Activated naive CD8-positive, alpha-beta T cell (primary cell): ENCODE results near the gene KCNMB2.

ENCODE experiments used
- H3K27ac Mint-ChIP-seq: one replicate; pipeline ENCODE4 v1.8.0; 2021; ENCODE audit warnings: mixed read lengths
- H3K27me3 Mint-ChIP-seq: one replicate; pipeline ENCODE4 v1.8.0; 2021; ENCODE audit warnings: mixed read lengths
- H3K36me3 Mint-ChIP-seq: one replicate; pipeline ENCODE4 v1.8.0; 2021; ENCODE audit warnings: mixed read lengths
- H3K4me1 Mint-ChIP-seq: one replicate; pipeline ENCODE4 v1.8.0; 2021; ENCODE audit warnings: low read depth, mixed read lengths
- H3K4me3 Mint-ChIP-seq: one replicate; pipeline ENCODE4 v1.8.0; 2021; ENCODE audit warnings: mild to moderate bottlenecking, mixed read lengths
- H3K9me3 Mint-ChIP-seq: one replicate; pipeline ENCODE4 v1.8.0; 2021; ENCODE audit warnings: low read depth, mixed read lengths

The KCNMB2 gene

DNA sequence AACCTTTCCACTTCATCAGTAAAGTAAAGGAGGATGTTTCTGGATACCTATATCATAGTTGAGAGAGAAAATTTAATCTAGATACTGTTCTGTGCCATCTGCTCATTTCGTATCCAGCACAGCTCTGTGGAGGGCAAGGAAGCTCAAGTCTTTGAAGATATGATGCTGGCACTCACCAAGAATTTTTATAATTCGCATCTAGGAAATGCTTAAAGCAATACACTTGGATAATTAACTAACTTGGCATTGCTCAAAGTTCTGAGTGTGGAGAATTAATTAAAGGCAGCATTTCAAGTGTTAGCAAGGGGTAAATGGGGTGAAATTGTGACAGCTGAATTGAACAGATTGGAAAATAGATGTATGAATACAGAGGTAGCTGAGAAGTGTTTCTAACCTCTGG lies 213.2 kb downstream of the KCNMB2 start:
- H3K36me3 Mint-ChIP-seq, result no peaks in the 10 kb centered on the region
- H3K27me3 Mint-ChIP-seq, result peaks cover 5% of the 10 kb centered on the region
- no peaks in the 10 kb centered on the region for H3K9me3 Mint-ChIP-seq
- no peak overlapping the region for H3K4me3 Mint-ChIP-seq
- H3K4me1 Mint-ChIP-seq, result no peaks in the 10 kb centered on the region
- no peak overlapping the region for H3K27ac Mint-ChIP-seq

DNA sequence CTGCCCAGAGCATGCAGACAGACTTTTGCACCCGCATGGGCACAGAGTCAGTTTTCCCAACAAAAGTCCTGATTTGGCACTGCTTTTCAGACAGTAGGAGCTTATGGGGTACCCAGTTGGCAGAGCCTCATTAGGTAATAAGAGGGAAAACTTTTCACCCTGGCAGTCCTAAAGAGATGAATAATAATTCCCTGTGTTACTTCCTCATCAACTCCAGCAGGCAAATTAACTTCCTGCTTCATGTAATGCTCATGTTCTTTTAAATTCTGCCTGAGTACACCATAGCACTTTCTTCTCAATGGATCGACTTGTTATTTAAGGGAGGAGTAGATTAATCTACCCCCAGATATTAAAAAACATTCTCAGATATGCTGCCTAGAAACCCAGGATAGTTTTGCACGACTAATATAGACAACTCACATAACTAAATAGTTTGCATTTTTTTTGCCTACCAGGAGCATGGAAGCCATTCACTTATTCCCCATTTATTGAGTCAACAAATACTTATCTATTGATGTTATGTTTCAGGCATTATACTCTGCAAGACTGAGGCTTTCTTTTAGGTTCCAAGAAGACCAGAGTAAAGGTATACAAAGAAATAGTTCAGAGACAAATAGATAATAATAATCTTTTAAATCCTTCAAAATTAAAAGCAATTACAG lies 214.5 kb downstream of the KCNMB2 start:
- no peak overlapping the region for H3K27ac Mint-ChIP-seq
- H3K4me3 Mint-ChIP-seq, result no peak overlapping the region
- H3K4me1 Mint-ChIP-seq, result no peaks in the 10 kb centered on the region
- H3K36me3 Mint-ChIP-seq, result no peaks in the 10 kb centered on the region
- no peaks in the 10 kb centered on the region for H3K9me3 Mint-ChIP-seq
- peaks cover 5% of the 10 kb centered on the region for H3K27me3 Mint-ChIP-seq

DNA sequence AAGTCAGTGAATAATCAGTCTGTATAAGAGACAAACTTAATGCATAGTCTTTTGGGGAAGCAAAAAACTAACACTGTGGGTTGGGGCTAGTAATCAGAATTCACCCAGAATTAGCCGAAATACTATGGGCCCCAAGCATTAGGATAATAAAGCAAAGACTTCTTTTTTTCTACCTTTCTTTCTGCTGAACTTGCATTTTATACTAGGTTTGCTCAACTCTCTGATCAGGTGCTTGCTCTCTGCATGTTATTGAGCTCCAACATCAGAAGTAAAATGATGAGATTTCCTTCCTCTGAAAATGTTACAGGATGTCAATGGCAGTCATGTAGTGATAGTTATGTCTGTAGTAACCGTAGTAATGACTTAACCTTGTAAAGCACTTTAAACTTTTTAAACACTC lies 216.6 kb downstream of the KCNMB2 start:
- no peaks in the 10 kb centered on the region for H3K4me1 Mint-ChIP-seq
- H3K27ac Mint-ChIP-seq, result no peak overlapping the region
- no peaks in the 10 kb centered on the region for H3K9me3 Mint-ChIP-seq
- no peak overlapping the region for H3K4me3 Mint-ChIP-seq
- H3K36me3 Mint-ChIP-seq, result no peaks in the 10 kb centered on the region
- peaks cover 5% of the 10 kb centered on the region for H3K27me3 Mint-ChIP-seq

DNA sequence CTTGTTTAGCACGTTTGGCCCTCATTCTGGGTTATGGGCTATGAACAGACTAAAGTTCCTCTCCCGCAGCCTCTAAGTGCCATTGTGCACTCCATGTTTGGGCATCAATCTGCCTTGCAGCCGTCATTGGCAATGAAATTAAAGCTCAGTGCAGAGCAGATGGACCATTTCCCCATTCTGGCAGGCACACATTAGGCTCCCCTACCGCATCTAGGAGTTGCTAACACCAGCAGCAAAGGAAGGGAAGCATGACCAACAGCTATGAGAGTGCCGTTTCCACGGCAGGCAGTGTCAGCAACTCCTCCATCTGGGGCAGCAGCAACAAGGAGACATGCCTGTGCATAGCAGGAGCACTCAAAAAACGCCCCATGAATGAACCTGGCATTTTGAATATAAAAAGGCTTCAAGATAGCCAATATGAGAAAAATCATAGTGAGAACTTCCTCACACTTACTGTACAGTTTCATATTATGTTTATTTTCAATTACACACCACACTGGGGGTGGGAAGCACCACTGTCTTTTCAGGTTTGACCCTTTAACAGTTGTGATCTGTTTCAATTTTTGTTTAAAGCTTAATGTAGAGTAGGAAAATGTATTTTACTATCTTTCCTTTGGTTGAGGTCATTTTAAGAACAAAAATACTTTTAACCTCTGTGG lies 218.7 kb downstream of the KCNMB2 start:
- Mint-ChIP-seq H3K4me3 (no peak overlapping the region), H3K27me3 (peaks cover 5% of the 10 kb centered on the region), H3K36me3 (no peaks in the 10 kb centered on the region), H3K27ac (no peak overlapping the region), H3K4me1 (no peaks in the 10 kb centered on the region), H3K9me3 (no peaks in the 10 kb centered on the region)

DNA sequence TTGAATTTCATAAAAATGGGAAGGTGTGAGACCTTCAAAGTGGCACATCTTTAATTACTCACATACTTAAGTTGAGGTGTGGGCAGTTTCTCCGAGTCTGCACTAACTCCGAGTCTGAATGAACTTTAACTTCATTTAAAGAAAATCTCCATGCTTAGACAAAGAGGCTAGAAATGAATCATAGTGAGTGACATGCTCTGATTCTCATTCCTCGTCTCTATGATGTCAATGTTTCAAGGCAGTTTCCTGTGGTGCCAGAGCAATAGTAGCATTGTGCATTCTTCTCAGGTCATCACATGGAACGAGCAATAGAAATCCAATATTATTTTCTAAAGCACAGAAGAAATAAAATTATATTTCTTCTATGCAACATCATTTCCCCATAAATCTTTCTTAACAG lies 224.8 kb downstream of the KCNMB2 start:
- no peak overlapping the region for H3K4me3 Mint-ChIP-seq
- H3K9me3 Mint-ChIP-seq, result no peaks in the 10 kb centered on the region
- H3K27ac Mint-ChIP-seq, result no peak overlapping the region
- H3K36me3 Mint-ChIP-seq, result no peaks in the 10 kb centered on the region
- no peaks in the 10 kb centered on the region for H3K4me1 Mint-ChIP-seq
- H3K27me3 Mint-ChIP-seq, result no peaks in the 10 kb centered on the region

DNA sequence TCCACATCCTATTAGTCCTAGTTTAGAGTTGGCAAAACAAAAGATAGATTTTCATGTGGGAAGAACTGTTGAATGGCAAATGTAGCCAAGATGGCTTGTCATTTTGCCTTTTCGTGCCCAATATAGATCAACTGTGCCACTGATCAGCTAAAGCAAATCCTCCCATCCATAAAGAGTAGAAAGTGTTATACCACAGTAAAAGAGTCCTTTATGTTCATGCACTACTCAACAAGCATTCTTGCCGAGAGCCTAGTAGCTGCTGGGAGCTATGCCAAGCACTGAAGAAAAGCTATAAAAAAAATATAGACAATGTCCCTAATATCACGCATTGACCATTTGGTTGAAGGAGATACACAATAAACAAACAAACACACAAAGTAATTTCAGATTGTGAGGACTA lies 225.2 kb downstream of the KCNMB2 start:
- no peaks in the 10 kb centered on the region for H3K27me3 Mint-ChIP-seq
- H3K4me1 Mint-ChIP-seq, result no peaks in the 10 kb centered on the region
- no peak overlapping the region for H3K4me3 Mint-ChIP-seq
- H3K9me3 Mint-ChIP-seq, result no peaks in the 10 kb centered on the region
- H3K27ac Mint-ChIP-seq, result no peak overlapping the region
- H3K36me3 Mint-ChIP-seq, result no peaks in the 10 kb centered on the region

DNA sequence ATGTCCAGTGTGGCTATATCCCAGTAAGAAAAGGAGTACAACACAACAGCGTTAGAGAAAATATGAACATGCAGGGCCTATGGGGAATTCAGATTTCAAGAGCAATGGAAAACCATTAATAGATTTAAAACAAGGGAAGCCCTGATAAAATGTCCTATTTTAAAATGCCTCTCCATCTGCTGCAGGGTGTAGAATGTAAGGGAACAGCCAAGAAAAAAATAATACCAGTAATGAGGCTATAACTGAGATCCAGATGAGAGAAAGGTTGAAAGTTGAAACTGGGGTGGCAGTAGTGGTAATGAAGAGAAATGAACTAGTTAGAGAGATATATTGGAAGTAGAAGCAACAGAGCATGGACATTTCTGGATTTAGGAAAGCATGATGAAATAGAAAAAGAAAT lies 226.1 kb downstream of the KCNMB2 start:
- Mint-ChIP-seq H3K4me3 (no peak overlapping the region), H3K9me3 (no peaks in the 10 kb centered on the region), H3K27ac (no peak overlapping the region), H3K27me3 (no peaks in the 10 kb centered on the region), H3K4me1 (no peaks in the 10 kb centered on the region), H3K36me3 (no peaks in the 10 kb centered on the region)

DNA sequence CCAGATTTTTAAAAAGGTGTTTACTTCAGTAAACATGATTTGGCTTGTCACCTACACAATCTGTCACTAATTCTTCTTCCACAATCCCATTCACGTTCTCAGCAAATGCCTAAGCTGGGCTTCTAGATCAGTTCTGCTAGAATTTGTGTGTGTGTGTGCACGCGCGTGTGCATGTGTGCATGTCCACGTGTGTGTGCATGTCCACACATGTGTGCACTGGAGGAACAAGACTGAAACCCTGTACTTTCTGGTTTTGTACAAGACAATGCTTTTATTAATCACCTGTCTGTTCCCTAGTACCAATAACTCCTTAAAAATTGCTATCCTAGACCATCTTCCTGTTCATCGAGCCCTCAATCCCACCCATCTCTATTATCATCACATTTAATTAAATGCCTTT lies 229.2 kb downstream of the KCNMB2 start:
- Mint-ChIP-seq H3K36me3 (peaks cover 3% of the 10 kb centered on the region), H3K9me3 (no peaks in the 10 kb centered on the region), H3K27me3 (peaks cover 3% of the 10 kb centered on the region), H3K27ac (no peak overlapping the region), H3K4me1 (no peaks in the 10 kb centered on the region), H3K4me3 (no peak overlapping the region)

DNA sequence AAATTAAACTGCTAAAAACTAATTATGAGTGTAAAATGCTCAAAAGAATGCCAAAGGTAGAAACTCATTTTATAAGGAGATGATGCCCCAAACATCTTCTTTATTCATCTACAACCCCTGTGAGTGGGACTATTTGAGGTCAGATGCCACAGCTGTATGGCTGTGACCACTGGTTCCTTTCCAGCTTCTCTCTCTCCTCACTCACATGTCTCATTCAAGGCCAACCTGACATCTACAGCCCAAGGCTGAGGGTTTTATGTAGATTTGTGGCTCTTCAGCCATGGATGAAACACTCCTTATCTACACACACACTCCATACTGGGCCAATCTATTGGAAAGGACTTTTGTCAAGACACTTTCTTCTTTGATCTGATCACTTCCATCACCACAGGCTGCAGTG lies 231.3 kb downstream of the KCNMB2 start:
- peaks cover 12% of the 10 kb centered on the region for H3K9me3 Mint-ChIP-seq
- H3K36me3 Mint-ChIP-seq, result peaks cover 5% of the 10 kb centered on the region
- H3K27me3 Mint-ChIP-seq, result peaks cover 3% of the 10 kb centered on the region
- peaks cover 10% of the 10 kb centered on the region for H3K4me1 Mint-ChIP-seq
- H3K4me3 Mint-ChIP-seq, result no peak overlapping the region
- no peak overlapping the region for H3K27ac Mint-ChIP-seq

DNA sequence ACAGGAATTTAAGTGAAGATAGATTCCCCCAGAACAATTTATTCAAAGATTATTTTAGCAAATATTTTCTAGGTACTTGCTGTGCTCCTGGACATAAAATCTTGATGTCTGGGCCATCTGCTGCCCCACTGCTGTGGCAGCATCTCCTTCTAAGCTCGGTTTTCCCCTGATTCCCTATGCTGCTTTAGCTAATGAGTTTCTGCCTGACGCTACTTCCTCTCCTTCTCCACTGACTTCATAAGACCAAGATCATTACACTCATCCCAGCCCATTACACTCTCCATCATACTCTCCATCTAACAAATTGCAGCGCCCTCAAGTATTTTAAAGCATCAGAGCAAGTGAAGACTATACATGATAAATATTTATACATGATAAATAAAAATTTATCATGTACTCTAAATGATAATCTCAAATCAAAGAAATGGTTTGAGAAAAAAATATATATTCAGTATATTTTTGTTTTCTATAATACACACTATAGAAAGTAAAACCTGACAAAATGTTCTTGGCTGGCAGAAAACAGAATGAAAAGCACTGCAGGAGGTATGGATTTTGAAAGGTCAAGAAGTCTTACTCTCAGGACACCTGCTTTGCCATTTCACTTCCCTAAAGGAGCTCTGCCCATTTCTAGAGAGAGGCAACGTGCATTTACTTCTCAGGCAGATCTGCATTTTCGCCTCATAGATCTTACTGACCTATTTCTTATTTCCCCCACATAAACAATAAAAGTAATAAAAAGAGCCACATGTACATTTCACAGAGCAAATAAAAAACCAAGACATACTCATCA lies 232.0 kb downstream of the KCNMB2 start:
- Mint-ChIP-seq H3K9me3 (peaks cover 12% of the 10 kb centered on the region), H3K27me3 (peaks cover 3% of the 10 kb centered on the region), H3K36me3 (peaks cover 5% of the 10 kb centered on the region), H3K4me3 (no peak overlapping the region), H3K4me1 (peaks cover 15% of the 10 kb centered on the region), H3K27ac (no peak overlapping the region)

DNA sequence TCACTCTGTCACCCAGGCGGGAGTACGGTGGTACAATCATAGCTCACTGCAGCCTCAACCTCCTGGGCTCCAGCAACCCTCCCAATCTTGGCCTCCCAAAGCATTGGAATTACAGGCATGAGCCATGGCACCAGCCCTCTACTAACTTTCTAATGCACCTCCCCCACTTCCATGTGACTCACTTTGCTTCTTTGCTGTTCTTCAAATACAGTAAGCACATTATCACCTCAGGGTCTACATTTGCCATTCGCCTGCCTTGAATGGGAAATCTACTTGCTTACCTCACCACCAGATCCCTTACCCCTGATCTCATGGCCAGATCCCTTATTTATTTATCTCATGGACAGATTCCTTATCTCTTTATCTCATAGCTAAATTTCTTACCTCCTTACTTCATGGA lies 235.3 kb downstream of the KCNMB2 start:
- peaks cover 3% of the 10 kb centered on the region for H3K27me3 Mint-ChIP-seq
- H3K27ac Mint-ChIP-seq, result no peak overlapping the region
- H3K9me3 Mint-ChIP-seq, result peaks cover 20% of the 10 kb centered on the region
- peaks cover 18% of the 10 kb centered on the region for H3K4me1 Mint-ChIP-seq
- H3K4me3 Mint-ChIP-seq, result no peak overlapping the region
- peaks cover 5% of the 10 kb centered on the region for H3K36me3 Mint-ChIP-seq

DNA sequence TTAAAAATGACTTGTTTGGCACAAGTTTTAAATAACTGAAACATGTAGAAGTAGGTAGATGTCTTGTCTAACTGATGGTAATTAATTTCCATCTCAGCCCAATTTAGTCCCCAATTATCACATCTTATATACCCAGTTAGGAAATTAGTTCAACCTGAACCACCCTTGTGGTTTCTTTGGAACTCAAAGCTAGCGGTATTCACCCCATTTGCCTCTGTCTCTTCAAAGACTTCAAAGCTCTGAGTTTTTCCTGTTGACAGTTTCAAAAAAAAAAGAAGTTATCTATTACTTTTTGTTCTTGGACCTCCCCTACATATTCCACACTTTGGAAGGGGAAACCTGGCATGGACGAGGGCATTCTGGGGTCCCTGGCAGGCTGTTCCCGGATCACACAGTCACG lies 236.5 kb downstream of the KCNMB2 start:
- H3K4me3 Mint-ChIP-seq, result no peak overlapping the region
- H3K4me1 Mint-ChIP-seq, result peaks cover 18% of the 10 kb centered on the region
- no peak overlapping the region for H3K27ac Mint-ChIP-seq
- peaks cover 3% of the 10 kb centered on the region for H3K27me3 Mint-ChIP-seq
- H3K36me3 Mint-ChIP-seq, result peaks cover 5% of the 10 kb centered on the region
- peaks cover 20% of the 10 kb centered on the region for H3K9me3 Mint-ChIP-seq

DNA sequence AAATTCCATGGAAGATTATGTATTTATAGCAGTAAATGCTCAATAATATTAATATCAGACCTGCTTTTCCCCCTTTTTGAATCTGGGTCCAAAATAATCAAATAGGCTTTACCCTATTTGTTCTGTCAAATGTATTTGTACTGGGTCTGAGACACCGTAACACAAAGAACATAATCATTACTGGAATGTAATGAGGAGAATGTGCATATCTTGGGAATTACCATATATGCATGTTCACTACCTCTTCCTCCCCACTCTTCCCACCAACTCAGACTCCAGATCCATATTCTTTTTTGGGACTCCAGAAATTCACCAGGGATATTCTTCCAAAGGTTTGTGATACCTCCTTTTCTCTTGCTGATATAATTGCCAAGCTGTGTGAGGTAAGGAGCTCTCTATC lies 237.1 kb downstream of the KCNMB2 start:
- Mint-ChIP-seq H3K4me3 (no peak overlapping the region), H3K9me3 (peaks cover 20% of the 10 kb centered on the region)

DNA sequence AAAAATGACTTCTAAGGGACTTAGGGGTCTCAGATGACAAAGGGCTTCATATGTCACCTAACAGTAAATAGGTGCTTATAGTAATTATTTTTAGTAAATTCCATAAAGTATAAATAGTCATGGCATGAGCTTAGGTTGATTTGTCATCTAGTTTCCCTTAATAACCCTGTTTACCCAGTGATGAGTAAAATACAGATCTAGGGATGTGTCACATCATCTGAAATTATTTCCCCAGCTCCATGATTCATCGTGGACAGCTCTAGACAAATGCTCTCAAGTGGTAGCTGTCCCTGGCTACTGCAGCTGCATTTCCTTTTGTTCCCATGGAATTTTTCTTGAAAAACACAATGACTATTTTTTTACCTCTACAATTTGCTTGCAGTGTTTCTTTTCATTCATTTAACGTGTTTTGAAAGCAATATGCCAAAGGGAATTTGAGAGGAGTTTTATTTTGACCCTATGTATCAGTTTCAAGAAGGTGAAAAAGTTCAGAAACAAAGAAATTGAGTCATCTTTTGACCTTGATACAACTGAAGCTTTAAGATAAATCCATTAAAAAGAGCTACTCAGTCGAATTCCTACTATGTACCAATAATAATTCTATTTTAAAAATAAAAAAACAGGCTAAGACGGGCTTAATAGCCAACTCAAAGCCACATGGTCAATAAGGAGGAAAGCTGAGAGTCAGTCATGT lies 241.6 kb downstream of the KCNMB2 start:
- H3K9me3 Mint-ChIP-seq, result peaks cover 8% of the 10 kb centered on the region
- H3K4me1 Mint-ChIP-seq, result peaks cover 5% of the 10 kb centered on the region
- no peak overlapping the region for H3K4me3 Mint-ChIP-seq
- no peak overlapping the region for H3K27ac Mint-ChIP-seq
- H3K36me3 Mint-ChIP-seq, result no peaks in the 10 kb centered on the region
- H3K27me3 Mint-ChIP-seq, result no peaks in the 10 kb centered on the region

More for the DNA sequence above, 237.1 kb downstream of the KCNMB2 start:
- Mint-ChIP-seq H3K27ac (no peak overlapping the region), H3K36me3 (peaks cover 5% of the 10 kb centered on the region), H3K27me3 (peaks cover 3% of the 10 kb centered on the region), H3K4me1 (peaks cover 18% of the 10 kb centered on the region)

DNA sequence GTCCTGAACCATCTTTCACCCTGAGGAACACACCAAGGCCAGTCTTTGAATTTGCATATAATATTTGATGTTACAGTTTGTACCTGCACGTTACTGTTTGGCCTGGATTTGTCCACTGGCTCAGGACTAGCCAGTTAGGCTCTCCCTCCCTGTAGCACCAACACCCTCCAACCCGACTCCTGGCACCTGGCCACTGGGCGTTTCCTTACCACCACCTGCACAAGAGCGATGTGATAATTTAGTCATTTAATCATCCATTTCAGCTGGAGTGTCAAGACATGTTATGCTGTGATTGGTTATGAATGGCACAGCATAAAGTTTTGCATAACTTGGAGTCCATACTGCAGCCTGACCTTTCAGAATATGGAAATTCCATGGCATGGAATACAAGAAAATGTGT lies 242.4 kb downstream of the KCNMB2 start:
- Mint-ChIP-seq H3K9me3 (peaks cover 6% of the 10 kb centered on the region), H3K27me3 (no peaks in the 10 kb centered on the region), H3K36me3 (no peaks in the 10 kb centered on the region), H3K4me1 (peaks cover under 1% of the 10 kb centered on the region), H3K27ac (no peak overlapping the region), H3K4me3 (no peak overlapping the region)
